Esophagus muscularis mucosa (tissue), 4 donors: Measurements from ENCODE around the gene ATF6B. TPM values are rescaled to one million over a fixed set of nuclear protein-coding genes. Genes with fewer than 3 reads are reported as not detected.
A peak's percentile ranks its signal among the peaks of the same experiment; 100 is the strongest.

Source experiments
- DNase-seq: peaks from one replicate; pipeline ENCODE4 v3.0.0-alpha.2; 2017; ENCODE audit errors: extremely low spot score
- H3K27ac ChIP-seq, 4 donors: fragments of 200-600 bp; sonication (generic); replicated peaks in 1 of 4; 1 replicate in 3 of 4; 2 replicates in 1 of 4; pipeline ENCODE4 v1.5.1; 2016 to 2019; ENCODE audit warnings: mild to moderate bottlenecking in 1 of 4
- H3K27me3 ChIP-seq, 4 donors: fragments of 200-600 bp; sonication (generic); one replicate each; pipeline versions ENCODE4 v1.5.1 to v1.6.0; 2016 to 2019
- H3K36me3 ChIP-seq, 4 donors: fragments of 200-600 bp; sonication (generic); one replicate each; pipeline ENCODE4 v1.5.1; 2016 to 2019
- H3K4me1 ChIP-seq, 4 donors: fragments of 200-600 bp; sonication (generic); one replicate each; pipeline ENCODE4 v1.5.1; 2016 to 2019
- H3K4me3 ChIP-seq, 4 donors: fragments of 200-600 bp; sonication (generic); 1 replicate in 2 of 4; 2 replicates in 2 of 4; pipeline ENCODE4 v1.5.1; 2016 to 2019; ENCODE audit warnings: mild to moderate bottlenecking in 4 of 4, moderate library complexity in 1 of 4
- H3K9me3 ChIP-seq, 4 donors: fragments of 200-600 bp; sonication (generic); 1 replicate in 3 of 4; 2 replicates in 1 of 4; pipeline ENCODE4 v1.5.1; 2016 to 2019
- CTCF ChIP-seq, 3 experiments: fragments of 200-600 bp in 2 of 3; fragments of 450-650 bp in 1 of 3; sonication (generic) in 2 of 3; IDR thresholded peaks; one replicate each; pipeline ENCODE4 v1.5.1; 2017 to 2019; ENCODE audit warnings: antibody characterized with exemption in 3 of 3, mild to moderate bottlenecking in 2 of 3, moderate library complexity in 1 of 3
- EP300 ChIP-seq: sonication (generic); formaldehyde crosslinking; IDR thresholded peaks from one replicate; pipeline ENCODE4 v1.6.1; 2017; ENCODE audit warnings: antibody characterized with exemption
- POLR2A ChIP-seq: fragments of 450-650 bp; IDR thresholded peaks from one replicate; pipeline ENCODE4 v1.6.1; 2017; ENCODE audit warnings: antibody characterized with exemption, moderate library complexity, mild to moderate bottlenecking, low read depth
- POLR2AphosphoS5 ChIP-seq, 2 donors: sonication (generic); formaldehyde crosslinking; IDR thresholded peaks; one replicate each; pipeline ENCODE4 v1.6.1; 2017; ENCODE audit warnings: antibody characterized with exemption in 2 of 2
- WGBS: methylation state at CpG from one replicate; pipeline ENCODE4 v1.1.5; 2018; 5-methylcytosine and 5-hydroxymethylcytosine counted together
- intact Hi-C: fragments of 100-400 bp; cut with DNase I; formaldehyde crosslinking; loops from one replicate; pipeline ENCODE4 v1.15.1; 2023
- total RNA-seq, 4 donors: library from RNA; depleted of rRNA; stranded (reverse); fragments of >200 nt; gene quantifications; one replicate each; pipeline versions ENCODE4 v1.1.0 to v1.2.1, GENCODE V29; 2016

ATF6B gene
- total RNA-seq, 4 donors from 2014 or later, result 17.7 to 37.4 (median 27.2) TPM

- intact Hi-C loops, result no loop called here
- H3K9me3 ChIP-seq, result no peaks in the 10 kb centered on the region
- H3K4me1 ChIP-seq, result peaks cover 35 to 66% (median 51%) of the 10 kb centered on the region in 4 donors
- H3K4me3 ChIP-seq, result no peak overlapping the region
- WGBS, result 84% methylated on average over 6 of the region's 10 CpGs
- H3K36me3 ChIP-seq, result peaks cover 5 to 36% (median 12%) of the 10 kb centered on the region in 4 donors
- no peak for TF ChIP-seq POLR2AphosphoS5 (IDR thresholded peaks at IDR 0.05)
- TF ChIP-seq POLR2A, result no peak
- TF ChIP-seq CTCF (IDR thresholded peaks at IDR 0.05), result no peak
- TF ChIP-seq EP300, result no peak
- H3K27me3 ChIP-seq, result peaks cover 0 to 5% (median 0%) of the 10 kb centered on the region in 4 donors
- DNase-seq, result no peak
- peak overlapping the region; percentile 34 to 81 (median 79) for H3K27ac ChIP-seq
Observed at GRCh38 chr6:32089082-32089828, 38.8 kb downstream of the ATF6B start.

DNA sequence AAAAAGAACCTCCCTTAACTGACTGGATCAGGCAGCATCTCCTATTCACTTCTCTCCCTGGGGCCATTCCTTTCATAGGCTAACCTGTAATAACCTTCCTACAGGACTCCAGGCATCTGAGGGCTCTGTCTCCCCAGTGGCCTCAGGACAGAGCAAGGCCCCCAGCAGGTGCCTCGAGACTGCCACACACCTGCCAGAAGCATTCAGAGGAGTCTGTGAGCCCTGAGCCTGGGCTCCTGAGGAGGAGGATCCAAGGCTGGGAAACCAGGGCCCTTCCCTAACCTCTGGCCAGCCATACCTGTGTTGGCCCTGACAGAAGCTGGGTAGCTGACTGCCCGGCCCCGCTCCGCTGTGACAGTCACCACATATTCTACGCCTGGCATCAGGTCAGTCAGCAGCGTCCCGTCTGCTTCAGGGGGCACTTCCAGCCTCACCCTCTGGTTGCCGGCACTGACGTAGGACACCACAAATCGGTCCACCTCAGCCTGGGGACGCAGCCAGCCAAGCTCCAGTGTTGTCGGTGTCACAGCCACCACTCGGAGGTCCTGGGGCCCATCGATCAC is 39.5 kb downstream of the ATF6B start:
- peaks cover 0 to 5% (median 0%) of the 10 kb centered on the region in 4 donors for H3K27me3 ChIP-seq
- H3K9me3 ChIP-seq, result no peaks in the 10 kb centered on the region
- WGBS, result 92% methylated on average over 6 of the region's 14 CpGs
- H3K27ac ChIP-seq, result peak overlapping the region; percentile 70 to 81 (median 79)
- DNase-seq, result no peak
- H3K4me1 ChIP-seq, result peaks cover 33 to 59% (median 47%) of the 10 kb centered on the region in 4 donors
- H3K4me3 ChIP-seq, result no peak overlapping the region
- intact Hi-C loops, result no loop called here
- no peak for TF ChIP-seq CTCF (IDR thresholded peaks at IDR 0.05)
- TF ChIP-seq EP300, result no peak
- no peak for TF ChIP-seq POLR2AphosphoS5 (IDR thresholded peaks at IDR 0.05)
- TF ChIP-seq POLR2A, result no peak
- peaks cover 9 to 41% (median 17%) of the 10 kb centered on the region in 4 donors for H3K36me3 ChIP-seq

GRCh38 chr6:32087574-32088486 is 40.2 kb downstream of the ATF6B start:
- no peak for TF ChIP-seq POLR2A
- TF ChIP-seq EP300, result no peak
- peak; percentile 50 to 75 (median 70) for TF ChIP-seq CTCF (IDR thresholded peaks at IDR 0.05)
- peak; percentile 35 to 70 for TF ChIP-seq POLR2AphosphoS5 (IDR thresholded peaks at IDR 0.05)
- peak overlapping the region; percentile 31 to 50 (median 38) for H3K4me3 ChIP-seq

DNA sequence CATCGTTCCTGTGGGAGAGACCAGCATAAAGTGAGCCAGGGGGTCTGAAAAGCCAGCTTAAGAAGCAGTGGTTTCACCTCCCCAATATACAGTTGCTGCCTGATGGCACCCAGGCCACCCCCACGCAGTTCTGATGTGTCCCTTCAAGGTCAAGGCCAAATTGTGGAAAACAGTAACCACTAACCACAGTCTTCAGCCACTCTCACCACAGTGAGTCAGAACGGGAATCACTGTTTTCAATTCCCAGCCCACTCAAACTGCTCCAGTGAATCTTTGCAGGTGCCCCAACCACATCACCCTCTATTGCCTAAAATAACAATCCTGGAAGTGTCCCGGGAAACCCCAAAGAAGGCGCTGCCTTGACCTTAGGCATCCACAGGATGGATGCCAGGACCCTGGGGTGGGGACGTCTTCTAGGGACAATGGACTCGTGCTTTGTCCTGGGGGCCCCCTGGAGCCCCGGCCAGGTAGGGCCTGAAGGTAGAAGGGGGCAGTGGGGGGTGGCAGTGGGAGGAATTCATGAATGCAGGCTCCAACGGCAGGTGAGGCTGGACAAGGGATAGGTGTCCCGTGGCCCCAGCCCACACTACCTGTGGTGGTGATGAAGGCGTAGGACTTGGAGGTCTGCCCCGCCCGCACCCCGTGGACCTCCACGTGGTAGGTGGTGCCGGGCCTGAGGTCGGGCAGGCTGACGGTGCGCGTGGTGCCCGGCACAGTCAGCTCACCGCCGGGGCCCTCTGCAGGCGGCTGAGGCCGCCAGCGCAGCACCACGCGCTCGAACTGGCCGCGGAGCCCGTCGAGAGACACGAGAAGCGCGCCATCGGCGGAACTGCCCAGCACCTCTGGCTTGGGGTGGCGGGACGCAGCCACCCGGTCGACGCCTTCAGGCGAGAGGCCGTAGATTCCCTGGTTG is 41.1 kb downstream of the ATF6B start:
- H3K27ac ChIP-seq, result peak overlapping the region; percentile 70 to 81 (median 79)
- DNase-seq, result no peak
- 44% methylated on average over 16 of the region's 45 CpGs for WGBS

More at GRCh38 chr6:32087574-32088486, 40.2 kb downstream of the ATF6B start:
- DNase-seq, result peak; percentile 94
- Histone ChIP-seq H3K27ac (peak overlapping the region; percentile 70 to 81 (median 79)), H3K4me1 (peaks cover 29 to 55% (median 42%) of the 10 kb centered on the region in 4 donors), H3K9me3 (no peaks in the 10 kb centered on the region), H3K27me3 (peaks cover 0 to 5% (median 0%) of the 10 kb centered on the region in 4 donors), H3K36me3 (peaks cover 9 to 43% (median 20%) of the 10 kb centered on the region in 4 donors)
- WGBS, result 40% methylated on average over 12 of the region's 50 CpGs
- intact Hi-C loops, result no loop called here

More for the DNA sequence above, 41.1 kb downstream of the ATF6B start:
- intact Hi-C loops, result no loop called here
- Histone ChIP-seq H3K4me1 (peaks cover 20 to 55% (median 41%) of the 10 kb centered on the region in 4 donors), H3K9me3 (no peaks in the 10 kb centered on the region), H3K27me3 (peaks cover 0 to 5% (median 0%) of the 10 kb centered on the region in 4 donors), H3K36me3 (peaks cover 9 to 47% (median 24%) of the 10 kb centered on the region in 4 donors), H3K4me3 (peak overlapping the region; percentile 31 to 50 (median 38))
- TF ChIP-seq CTCF (IDR thresholded peaks at IDR 0.05), result no peak
- TF ChIP-seq POLR2A, result no peak
- no peak for TF ChIP-seq EP300
- TF ChIP-seq POLR2AphosphoS5 (IDR thresholded peaks at IDR 0.05), result no peak
